Measurements from ENCODE around the gene FAR2.
"Not testable (repeated sequence)": the region's sequence is repeated elsewhere in the genome, so short reads cannot be mapped to it uniquely, and the experiment has no call there.

The FAR2 gene

DNA sequence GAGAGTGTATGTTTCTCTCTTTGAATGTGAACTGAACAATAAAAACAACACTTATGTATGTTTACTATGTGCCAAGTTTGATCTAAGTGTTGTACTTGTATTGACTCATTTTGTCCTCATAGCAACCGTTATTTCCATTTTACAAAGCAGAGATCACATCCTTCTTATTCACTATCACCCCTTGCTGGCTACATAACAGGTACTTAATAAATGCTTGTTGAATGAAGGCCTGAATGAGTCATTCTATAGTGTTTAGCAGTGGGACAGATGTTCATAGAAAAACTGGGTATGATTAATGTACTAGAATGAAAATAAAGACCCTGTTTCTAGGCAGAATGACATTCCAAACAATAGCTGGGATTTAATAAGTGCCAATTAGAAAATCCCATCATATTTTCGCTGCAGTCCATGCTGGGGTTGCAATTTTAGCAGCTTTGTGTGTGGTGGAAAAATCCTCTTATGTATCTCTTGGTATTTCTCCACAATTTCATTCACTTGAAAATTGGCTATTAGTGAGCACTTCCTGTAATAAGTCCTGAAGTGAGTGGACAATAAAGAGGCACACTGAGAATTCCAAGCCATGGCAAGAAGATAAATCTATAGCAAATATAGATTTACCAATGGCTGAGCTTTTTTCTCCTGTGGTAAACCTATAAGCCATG is 86.0 kb downstream of the FAR2 start:
- no peak for DNase-seq (ENCODE audit: low spot score)

DNA sequence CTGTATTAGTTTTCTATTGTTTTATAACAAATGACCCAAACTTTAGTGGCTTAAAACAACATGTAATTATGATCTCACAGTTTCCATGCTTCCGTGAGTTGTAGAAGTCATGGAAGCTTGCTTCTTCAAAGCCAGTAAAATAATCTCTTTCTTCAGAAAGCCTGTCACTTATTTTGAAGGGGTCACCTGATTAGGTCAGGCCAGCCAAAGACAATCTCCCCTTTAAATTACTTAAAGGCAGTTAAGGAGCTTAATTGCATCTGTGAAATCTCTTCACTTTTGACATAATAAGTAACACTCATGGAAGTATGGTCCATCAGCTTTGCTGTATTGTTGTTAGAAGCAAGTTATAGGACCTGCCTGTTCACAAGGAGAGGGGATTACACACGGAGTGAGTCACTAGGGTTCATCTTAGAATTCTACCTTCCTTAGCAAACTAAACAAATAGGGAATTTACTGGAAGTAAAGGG is 89.8 kb downstream of the FAR2 start:
- DNase-seq (ENCODE audit: low spot score) = no peak

DNA sequence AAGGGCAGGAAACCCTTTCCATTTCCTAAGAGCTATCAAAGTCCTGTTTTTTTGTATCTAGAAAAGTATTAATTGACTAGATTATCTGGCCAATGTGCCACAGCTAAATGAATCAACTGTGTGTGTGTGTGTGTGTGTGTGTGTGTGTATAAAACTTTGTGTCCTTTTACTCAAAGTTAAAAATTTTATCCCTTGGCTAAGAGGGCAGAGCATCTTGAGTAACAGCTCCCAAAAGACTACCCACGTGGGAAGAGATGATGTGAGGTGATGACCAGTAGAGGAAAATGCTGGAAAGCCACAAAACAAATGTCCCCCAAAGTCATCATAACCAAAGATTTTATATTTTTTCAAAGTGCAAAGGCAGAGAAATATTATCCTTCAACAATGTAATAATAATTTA is 90.3 kb downstream of the FAR2 start:
- DNase-seq (ENCODE audit: low spot score) = no peak

DNA sequence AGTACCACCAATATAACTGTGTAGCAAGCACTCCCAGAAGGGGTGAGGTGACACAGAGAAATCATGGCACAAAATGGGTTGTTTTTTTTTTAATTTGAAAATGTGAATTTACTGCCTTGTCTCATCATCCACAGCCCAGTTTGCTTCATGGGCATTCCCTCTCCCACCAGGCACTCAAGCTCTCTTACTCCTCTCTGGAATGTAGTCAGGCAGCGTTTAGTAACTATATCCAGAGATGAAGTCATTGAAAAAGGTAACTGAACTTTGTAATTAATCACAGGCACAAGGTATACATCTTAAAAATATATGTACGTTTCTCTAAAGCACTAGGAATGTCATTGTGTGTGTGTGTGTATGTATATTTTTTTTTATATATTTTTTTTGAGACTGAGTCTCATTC is 91.4 kb downstream of the FAR2 start:
- DNase-seq (ENCODE audit: low spot score) = no peak

DNA sequence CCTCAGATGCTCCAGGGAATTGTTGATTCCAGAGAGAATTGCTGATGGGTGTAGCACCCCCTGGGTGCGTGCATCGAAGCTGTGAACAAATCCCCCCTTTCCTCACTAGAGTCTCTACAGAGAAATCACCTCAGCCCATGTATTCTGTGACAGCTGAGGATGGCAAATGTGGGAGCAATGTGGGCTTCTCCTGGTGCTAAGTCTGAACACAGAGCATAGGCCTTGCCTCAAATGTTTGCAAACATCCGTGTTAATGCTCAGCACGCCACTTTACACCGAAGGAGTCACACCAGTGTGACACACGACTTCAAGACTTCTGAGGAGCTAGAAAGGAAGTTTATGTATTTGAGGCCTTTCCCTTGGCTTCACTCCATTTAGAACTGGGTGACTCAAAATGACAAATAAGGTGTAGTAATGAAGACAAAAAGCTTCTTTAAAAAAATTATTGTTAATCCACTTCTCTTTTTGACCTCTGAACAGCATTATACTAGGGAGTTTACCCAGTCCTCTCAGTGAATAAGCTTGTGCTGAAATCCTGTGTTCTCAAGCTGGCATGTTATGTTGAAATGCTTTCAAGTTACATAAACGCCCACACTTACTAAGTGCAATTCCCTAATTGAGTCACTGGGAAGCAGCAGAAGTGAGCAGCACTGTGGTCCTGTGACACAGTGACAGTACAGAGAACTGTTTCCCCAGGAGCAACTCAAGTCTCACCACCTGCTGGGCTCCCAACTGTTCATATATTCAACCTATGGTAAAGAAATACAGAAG is 92.9 kb downstream of the FAR2 start:
- DNase-seq (ENCODE audit: low spot score) = no peak

DNA sequence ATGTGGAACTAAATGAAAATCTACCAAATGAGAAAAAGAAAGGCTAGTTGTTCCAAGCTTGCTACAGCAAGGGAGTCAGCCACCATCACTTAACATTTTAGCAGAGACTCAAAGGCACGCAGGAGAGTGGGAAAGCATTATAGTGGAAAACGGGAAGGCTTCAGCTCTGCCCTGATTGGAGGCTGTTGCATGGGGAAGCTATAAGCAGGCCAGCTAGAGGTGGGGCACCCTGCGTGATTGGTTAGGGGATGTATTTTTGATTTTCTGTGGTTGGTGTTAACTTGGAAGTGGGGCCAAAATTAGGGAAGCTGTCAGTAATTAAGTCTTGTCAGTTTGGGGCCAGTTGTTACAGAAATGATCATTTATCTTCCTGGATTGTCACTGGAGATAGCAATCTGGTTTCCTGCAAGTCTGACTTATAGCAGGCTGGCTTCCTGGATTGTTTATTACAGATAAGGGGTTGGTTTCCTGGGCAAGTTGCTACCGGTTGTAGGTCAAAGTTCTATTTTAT is 93.9 kb downstream of the FAR2 start:
- DNase-seq (ENCODE audit: low spot score) = no peak

DNA sequence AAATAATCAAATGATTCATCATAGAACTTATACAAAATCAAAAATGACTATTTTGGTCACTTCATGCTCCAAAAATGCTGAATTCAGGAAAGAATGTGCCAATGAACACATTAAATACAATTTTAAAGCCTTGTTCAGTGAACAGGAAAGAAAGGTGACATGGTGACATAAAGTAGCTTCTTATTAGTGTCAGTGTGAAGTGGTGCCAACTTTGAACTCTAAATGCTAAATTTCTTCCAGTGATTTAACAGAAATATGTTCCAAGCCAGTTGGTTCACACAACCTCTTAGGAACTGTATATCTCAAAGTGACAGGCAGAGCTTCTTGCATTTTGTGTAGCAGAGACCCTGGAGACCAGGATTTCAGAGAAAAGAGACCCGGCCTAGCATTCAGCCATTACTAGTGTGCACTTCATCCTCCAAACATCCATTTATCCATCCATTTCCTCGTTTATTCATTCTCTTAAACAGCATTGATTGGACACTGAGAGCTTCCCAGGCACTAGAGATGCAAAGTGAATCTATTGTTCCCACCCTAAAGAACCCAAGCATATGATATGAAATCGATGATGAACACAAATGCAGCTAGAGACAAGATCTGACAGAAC is 95.2 kb downstream of the FAR2 start:
- DNase-seq (ENCODE audit: low spot score) = no peak

DNA sequence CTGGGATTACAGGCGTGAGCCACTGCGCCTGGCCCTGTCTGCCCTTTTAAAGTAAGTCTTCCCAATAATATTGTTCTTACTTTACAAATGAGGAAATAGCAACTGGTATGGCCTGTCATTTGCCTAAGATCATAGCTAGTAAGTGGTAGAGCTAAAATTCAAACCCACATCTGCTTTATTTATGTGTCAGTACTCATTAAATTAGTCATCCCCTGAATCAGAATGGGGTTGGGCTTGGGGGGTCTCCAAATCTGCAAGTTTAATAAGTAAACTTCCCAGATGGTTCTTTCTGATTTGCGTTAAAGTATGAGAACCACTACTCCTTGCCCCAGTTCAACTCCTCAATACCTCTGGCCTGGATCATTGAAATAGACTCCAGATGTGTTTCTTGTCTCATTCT is 96.2 kb downstream of the FAR2 start:
- DNase-seq (ENCODE audit: low spot score) = no peak

DNA sequence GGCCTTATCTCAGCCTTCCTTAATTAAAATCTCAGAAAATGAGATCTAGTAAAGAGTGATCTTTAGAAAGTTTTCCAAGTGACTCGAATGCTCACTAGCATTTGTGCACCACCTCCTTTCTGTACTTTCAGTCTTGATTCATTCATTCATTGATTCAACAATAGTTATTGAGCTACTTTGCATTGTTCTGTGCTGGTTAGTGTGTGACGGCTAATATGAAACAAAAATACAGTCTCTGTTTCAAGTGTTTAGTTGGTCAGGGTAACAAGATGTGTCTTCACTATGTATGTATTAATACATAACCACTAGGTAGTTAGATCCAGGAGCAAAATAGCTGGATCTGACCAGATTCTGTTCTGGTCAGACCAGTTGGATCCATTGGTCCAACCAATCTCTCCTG is 100.9 kb downstream of the FAR2 start:
- no peak for DNase-seq (ENCODE audit: low spot score)

DNA sequence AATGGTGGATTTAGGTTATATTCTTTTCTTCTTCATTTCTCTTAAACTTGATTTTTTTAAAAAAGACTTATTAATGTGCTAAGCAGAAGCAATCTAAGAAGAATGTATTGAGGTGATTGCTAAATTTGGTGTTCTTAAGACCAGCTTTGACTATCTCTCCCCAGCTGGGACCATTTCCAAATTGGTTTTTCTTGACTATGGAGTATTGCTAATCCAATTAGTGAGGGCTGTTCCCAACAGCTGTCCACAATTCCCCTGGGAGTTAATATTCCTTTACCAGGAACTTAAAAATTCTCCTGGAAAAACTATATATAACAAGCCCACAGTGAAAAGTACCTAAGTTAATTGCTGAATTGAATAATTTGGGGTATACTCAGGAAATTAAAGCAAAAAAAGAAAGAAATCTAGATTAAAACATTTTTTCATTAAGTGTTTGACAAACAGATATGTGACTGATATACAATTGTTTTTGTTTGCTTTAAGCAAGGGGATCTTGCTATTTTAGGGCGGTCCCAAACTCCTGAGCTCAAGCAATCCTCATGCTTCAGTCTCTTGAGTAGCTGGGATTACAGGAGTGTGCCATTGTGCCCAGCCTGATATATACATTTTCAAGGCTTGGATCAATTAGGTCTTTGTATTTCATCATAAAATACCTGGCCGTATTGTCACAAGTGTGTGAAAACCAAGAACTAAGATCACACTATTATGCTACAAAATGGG is 105.0 kb downstream of the FAR2 start:
- no peak for DNase-seq (ENCODE audit: low spot score)

DNA sequence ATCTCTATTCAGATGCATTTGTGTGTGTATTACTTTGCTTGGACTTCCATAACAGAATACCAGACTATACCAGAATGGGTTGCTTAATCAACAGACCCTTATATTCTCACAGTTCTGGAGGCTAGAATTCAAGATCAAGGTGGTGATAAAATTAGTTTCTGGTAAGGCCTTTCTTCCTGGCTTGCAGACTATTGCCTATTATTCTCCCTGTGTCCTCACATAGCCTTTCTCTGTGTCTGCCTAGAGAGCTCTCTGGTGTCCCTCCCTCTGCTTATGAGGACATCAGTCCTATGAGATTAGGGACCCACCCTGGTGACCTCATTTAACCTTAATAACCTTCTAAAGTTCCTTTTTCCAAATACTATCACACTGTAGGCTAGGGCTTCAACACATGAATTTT is 106.0 kb downstream of the FAR2 start:
- no peak for DNase-seq (ENCODE audit: low spot score)

DNA sequence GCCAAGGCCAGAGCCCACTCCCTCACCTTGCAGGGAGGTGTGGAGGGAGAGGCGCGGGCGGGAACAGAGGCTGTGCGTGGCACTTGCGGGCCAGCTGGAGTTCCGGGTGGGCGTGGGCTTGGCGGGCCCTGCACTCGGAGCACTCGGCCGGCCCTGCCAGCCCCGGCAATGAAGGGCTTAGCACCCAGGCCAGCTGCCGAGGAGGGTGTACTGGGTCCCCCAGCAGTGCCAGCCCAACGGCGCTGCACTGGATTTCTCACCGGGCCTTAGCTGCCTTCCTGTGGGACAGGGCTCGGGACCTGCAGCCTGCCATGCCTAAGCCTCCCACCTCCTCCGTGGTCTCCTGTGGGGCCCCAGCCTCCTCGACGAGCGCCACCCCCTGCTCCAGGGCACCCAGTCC is 107.5 kb downstream of the FAR2 start:
- no peak for DNase-seq (ENCODE audit: low spot score)

DNA sequence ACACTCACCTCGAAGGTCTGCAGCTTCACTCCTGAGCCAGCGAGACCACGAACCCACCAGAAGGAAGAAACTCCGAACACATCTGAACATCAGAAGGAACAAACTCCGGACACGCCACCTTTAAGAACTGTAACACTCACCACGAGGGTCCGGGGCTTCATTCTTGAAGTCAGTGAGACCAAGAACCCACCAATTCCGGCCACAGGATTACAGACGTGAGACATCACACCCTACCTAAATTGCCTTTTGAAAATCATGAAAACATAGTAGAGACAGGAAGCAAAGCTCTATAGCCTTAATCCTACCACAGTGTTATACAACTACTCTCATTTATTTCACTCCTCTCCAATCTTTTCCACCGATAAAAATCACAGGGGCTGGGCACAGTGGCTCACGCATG is 108.6 kb downstream of the FAR2 start:
- not testable (repeated sequence) for DNase-seq (ENCODE audit: low spot score)

DNA sequence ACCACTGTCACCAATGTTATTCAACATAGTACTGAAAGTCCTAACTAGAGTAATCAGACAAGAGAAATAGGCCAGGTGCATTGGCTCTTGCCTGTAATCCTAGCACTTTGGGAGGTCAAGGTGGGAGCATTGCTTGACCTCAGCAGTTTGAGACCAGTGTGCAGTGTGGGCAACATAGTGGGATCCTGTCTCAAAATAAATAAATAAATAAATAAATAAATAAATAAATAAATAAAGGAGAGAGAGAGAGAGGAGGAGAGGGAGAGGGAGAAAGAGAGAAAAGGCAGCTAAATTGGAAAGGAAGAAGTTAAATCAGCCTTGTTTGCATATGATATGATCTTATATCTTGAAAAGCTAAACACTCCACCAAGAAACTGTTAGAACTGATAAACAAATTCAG is 115.3 kb downstream of the FAR2 start:
- DNase-seq (ENCODE audit: low spot score) = no peak

DNA sequence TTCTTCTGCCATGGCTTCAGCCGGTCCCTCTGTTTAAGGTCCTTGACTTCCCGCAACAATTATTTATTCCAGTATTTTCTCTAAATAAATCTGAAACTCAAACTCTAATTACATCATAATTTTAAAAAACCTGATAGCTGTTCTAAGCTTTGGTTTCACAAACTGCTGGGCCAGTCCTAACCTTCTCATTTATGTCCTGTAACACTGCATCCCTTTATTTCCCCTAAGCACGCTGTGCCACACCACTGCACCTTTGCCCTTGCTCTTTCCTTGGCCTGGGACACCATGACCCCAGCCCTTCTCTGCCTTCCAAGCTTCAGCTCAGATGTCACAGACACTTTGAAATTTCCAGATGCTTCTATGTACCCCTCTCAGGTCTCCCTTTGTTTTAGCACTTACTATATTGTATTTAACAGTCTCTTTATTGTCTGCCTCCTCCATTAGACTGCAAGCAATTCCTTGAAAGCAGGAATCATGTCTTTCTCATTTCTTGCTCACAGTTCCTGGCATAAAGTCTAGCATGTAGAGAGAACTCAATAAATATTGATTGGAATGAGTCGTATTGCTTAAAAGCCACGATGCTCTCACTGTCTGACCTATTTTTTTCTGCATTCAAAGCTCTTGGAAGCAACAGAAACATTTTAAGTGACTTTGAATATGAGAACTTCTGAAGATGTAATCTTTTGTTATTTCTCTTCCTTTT is 120.8 kb downstream of the FAR2 start:
- no peak for DNase-seq (ENCODE audit: low spot score)

DNA sequence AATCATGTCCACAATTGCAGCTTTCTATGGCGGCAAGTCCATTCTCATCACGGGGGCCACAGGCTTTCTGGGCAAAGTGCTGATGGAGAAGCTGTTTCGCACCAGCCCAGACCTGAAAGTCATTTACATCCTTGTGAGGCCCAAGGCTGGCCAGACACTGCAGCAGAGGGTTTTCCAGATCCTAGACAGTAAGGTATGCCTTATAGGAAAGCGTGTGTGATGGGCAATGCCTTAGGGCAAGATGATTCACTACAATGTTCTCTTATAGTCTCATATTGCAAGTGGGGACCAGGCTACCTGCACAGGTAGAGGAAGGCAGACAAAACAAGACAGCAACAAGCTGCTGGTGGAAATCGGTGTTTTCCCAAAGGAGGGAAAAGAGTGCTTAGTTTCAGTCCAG is 121.4 kb downstream of the FAR2 start:
- DNase-seq (ENCODE audit: low spot score) = no peak

DNA sequence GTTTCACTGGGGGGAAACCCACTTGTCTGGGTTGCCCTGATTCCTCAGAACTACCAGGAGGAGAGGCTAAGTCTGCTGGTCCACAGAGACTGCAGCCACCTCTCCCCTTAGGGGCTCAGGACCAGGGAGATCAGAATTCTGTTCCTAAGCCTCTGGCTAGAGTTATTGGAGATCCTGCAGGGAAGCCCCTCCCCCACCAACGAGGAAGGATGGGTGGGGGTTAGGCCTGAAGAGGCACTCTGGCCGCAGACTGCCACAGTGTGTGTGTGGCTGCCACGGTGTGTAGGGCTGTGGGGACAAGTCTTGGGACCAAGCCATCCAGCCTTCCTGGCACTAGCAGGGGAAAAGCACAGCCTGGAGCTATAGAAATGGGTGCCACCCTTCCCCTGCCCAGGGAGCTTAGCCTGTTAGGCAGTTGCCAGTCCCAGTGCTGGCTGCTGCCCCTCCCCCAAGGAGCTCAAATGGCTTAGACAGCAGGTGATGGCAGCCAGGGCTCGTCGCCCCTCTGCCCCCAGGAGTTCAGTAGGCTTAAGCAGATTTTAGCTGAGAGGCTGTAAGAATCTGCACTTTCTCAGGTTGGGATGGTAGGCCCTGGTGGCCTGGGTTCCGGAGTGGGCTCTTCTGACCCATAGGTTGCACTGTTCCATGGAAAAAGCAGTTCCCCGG is 124.2 kb downstream of the FAR2 start:
- no peak for DNase-seq (ENCODE audit: low spot score)

DNA sequence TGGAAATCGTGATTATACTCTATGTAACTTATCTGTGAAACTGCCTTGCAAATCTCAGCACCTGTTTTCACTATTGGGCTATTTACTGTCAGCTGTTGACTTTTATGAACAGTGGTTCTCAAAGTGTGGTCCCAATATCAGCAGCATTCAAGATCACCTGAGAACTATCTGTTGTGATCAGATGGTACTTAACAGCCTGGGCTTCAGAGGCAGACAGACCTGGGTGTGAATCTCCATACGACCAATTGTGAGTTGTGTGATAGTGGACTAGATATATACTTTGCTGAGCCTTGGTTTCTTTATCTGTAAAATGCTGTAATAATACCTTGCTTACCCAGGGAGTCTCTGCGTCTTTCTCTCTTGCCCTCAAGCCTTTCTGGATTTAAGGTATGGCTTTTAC is 126.8 kb downstream of the FAR2 start:
- no peak for DNase-seq (ENCODE audit: low spot score)

DNA sequence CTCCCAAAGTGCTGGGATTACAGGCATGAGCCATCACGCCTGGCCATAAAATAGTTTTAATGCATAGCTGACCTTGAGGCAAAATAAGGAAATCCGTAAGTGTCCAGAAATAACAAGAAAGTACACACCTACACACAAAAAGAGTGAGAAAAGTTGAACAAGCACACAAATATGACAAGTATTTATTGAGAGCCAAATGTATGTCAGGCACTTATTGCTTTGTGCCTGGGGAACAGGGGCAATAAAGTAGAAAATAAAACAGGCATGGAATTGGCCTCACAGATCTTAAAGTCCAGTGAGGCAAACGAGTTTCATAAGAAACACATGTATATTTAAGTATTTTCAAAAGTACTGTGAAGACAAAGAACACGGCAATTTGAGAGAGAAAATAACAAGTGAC is 128.2 kb downstream of the FAR2 start:
- no peak for DNase-seq (ENCODE audit: low spot score)

DNA sequence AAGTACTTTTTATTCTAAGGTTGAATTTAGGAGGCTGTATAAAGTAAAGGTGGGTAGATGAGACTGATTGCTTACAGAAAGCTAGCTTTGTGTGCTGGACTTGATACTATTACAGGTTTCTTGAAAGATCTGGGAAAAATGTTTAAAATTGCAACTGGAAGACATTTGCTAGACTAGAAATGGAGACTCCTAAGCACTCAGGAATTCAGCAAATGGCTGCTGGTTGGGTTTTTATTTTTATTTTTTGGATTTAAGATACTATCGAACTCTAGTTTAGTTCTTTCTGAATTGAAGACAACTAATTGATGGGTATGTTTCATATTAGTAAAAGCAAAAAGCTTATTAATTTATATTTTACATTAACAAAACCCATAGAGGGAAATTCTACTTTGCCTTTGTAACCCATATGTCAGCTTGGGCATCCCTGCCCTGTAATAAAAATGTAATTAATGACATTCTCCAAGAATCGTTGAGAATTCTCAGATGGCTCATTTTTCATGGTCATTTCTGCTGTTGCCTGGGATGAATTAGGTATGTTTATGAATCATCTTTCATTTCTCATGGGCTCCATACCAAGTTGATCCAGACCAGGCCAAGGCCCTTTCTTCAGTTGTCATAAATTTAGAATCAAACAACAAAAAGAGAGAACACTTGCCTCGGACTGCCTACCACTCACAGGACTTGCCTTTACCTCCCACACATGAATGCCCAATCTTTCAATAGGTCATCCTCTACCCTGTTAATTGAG is 129.8 kb downstream of the FAR2 start:
- no peak for DNase-seq (ENCODE audit: low spot score)
